GM12878 (cell line): ENCODE results near the gene HAPSTR1. TPM values are rescaled to one million over a fixed set of nuclear protein-coding genes. Genes with fewer than 3 reads are reported as not detected.

ENCODE experiments used
- ATAC-seq: fragments of 200-7000 bp; cut with Tn5 transposase; 3 replicates; pipeline ENCODE4 v1.9.1; 2020; ENCODE audit warnings: mild to moderate bottlenecking, moderate library complexity
- BruUV-seq: library from RNA; stranded (reverse); fragments of 400-500 nt; replicated peaks from 2 replicates; lab custom pipeline; 2021; lab: Mats Ljungman, UMichigan
- CTCF ChIA-PET: fragments of 300-600 bp; sonication (Branson Sonifier 250); formaldehyde crosslinking; extraction: SDS; loops from one replicate; lab custom pipeline; 2021; ENCODE audit warnings: inconsistent platforms; lab: Yijun Ruan, JAX
- POLR2A ChIA-PET: fragments of 350-600 bp; formaldehyde crosslinking; extraction: SDS; loops from one replicate; lab custom pipeline; 2021; ENCODE audit warnings: inconsistent platforms; lab: Charles Lee
- RAD21 ChIA-PET: fragments of 300-600 bp; sonication (Branson Sonifier 250); formaldehyde crosslinking; loops from one replicate; lab custom pipeline; 2023; ENCODE audit warnings: antibody characterized with exemption; ENCODE audit not compliant: unreplicated experiment; lab: Charles Lee
- SMC1A ChIA-PET: fragments of 300-600 bp; sonication (Branson Sonifier 250); formaldehyde crosslinking; loops from one replicate; lab custom pipeline; 2023; ENCODE audit not compliant: unreplicated experiment, uncharacterized antibody; lab: Charles Lee
- DNase-seq: peaks from one replicate; pipeline ENCODE4 v3.0.0-alpha.2; 2011; ENCODE audit warnings: low read depth, low spot score
- FAIRE-seq: peaks from 3 replicates; lab custom pipeline; 2011; peaks lifted over from hg19 to GRCh38; lab: Jason Lieb, UNC
- H2AFZ ChIP-seq: 2 replicates; pipeline ENCODE4 v1.6.0; 2011; ENCODE audit warnings: low read depth, low read length, control low read depth; ENCODE audit not compliant: control insufficient read depth
- H3K27ac ChIP-seq: 2 replicates; pipeline ENCODE4 v1.5.1; 2011; ENCODE audit warnings: control low read depth; ENCODE audit not compliant: control insufficient read depth, insufficient read depth
- H3K27me3 ChIP-seq, 2 experiments: replicated peaks in 1 of 2; 2 replicates each; pipeline versions ENCODE4 v1.6.0 to v1.6.1; 2011; ENCODE audit warnings: low read length in 1 of 2; ENCODE audit not compliant: control insufficient read depth in 2 of 2, insufficient read depth in 2 of 2
- H3K36me3 ChIP-seq, 2 experiments: 2 replicates each; pipeline ENCODE4 v1.5.1; 2011; ENCODE audit warnings: low read length in 1 of 2; ENCODE audit not compliant: control insufficient read depth in 2 of 2, insufficient read depth in 2 of 2
- H3K4me1 ChIP-seq: 2 replicates; pipeline ENCODE4 v1.6.1; 2011; ENCODE audit warnings: mild to moderate bottlenecking, low read length, moderate library complexity, mixed read lengths; ENCODE audit not compliant: control insufficient read depth, insufficient read depth
- H3K4me2 ChIP-seq: 2 replicates; pipeline ENCODE4 v1.6.0; 2011; ENCODE audit warnings: control low read depth; ENCODE audit not compliant: control insufficient read depth, insufficient read depth
- H3K4me3 ChIP-seq: fragments of 200-600 bp; sonication (generic); 2 replicates; pipeline ENCODE4 v1.5.1; 2016
- H3K79me2 ChIP-seq: 2 replicates; pipeline ENCODE4 v1.6.0; 2011; ENCODE audit warnings: low read length; ENCODE audit not compliant: control insufficient read depth, insufficient read depth
- H3K9ac ChIP-seq: 2 replicates; pipeline ENCODE4 v1.8.0; 2011; ENCODE audit warnings: low read length, control low read depth, mixed read lengths; ENCODE audit not compliant: control insufficient read depth, insufficient read depth
- H3K9me3 ChIP-seq: replicated peaks from 3 replicates; pipeline ENCODE4 v1.5.1; 2011; ENCODE audit warnings: mild to moderate bottlenecking, low read length; ENCODE audit not compliant: control insufficient read depth, insufficient read depth
- H4K20me1 ChIP-seq: 2 replicates; pipeline ENCODE4 v1.6.0; 2011; ENCODE audit not compliant: control insufficient read depth, insufficient read depth
- ATF7 ChIP-seq: fragments of 450-650 bp; IDR thresholded peaks from 2 replicates; pipeline ENCODE4 v1.6.1; 2016; ENCODE audit warnings: low read depth, mild to moderate bottlenecking
- GABPA ChIP-seq: IDR thresholded peaks from 2 replicates; pipeline ENCODE4 v1.6.1; 2014; ENCODE audit warnings: antibody characterized with exemption, low read depth, mild to moderate bottlenecking, inconsistent platforms
- NBN ChIP-seq: fragments of 450-650 bp; IDR thresholded peaks from 2 replicates; pipeline ENCODE4 v1.6.1; 2016
- POU2F2 ChIP-seq: IDR thresholded peaks from 3 replicates; pipeline ENCODE4 v1.6.1; 2011; ENCODE audit warnings: low read depth, mild to moderate bottlenecking, low read length, borderline replicate concordance
- RAD21 ChIP-seq: IDR thresholded peaks from 2 replicates; pipeline ENCODE4 v1.6.1; 2011; ENCODE audit warnings: mild to moderate bottlenecking, low read depth, low read length, moderate library complexity; ENCODE audit not compliant: insufficient read depth
- RUNX3 ChIP-seq: IDR thresholded peaks from 2 replicates; pipeline ENCODE4 v1.6.1; 2012; ENCODE audit warnings: low read length, inconsistent platforms
- SIX5 ChIP-seq: IDR thresholded peaks from 2 replicates; pipeline ENCODE4 v1.6.1; 2011; ENCODE audit warnings: mild to moderate bottlenecking, low read depth, low read length, moderate library complexity; ENCODE audit not compliant: severe bottlenecking
- SUZ12 ChIP-seq: fragments of 200-600 bp; sonication (generic); IDR thresholded peaks from one replicate; pipeline ENCODE4 v1.6.1; 2018; ENCODE audit warnings: antibody characterized with exemption, mild to moderate bottlenecking; ENCODE audit not compliant: unreplicated experiment
- WGBS: methylation state at CpG from one replicate; pipeline ENCODE4 v1.1.6; 2016; ENCODE audit warnings: low lambda C conversion rate; ENCODE audit not compliant: insufficient replicate concordance, insufficient coverage; ENCODE audit errors: missing lambda C conversion rate; 5-methylcytosine and 5-hydroxymethylcytosine counted together
- in situ Hi-C: fragments of 300-500 bp; cut with MboI; formaldehyde crosslinking; loops from 9 replicates; pipeline ENCODE4 v1.14.3; 2018; ENCODE audit warnings: mixed read lengths
- intact Hi-C: fragments of 100-400 bp; cut with micrococcal nuclease; formaldehyde crosslinking; loops from one replicate; pipeline ENCODE4 v1.14.2; 2022; ENCODE audit not compliant: unreplicated experiment
- polyA plus RNA-seq, 11 experiments: library from polyadenylated mRNA; depleted of rRNA in 4 of 11; unstranded in 6 of 11; stranded (reverse) in 5 of 11; fragments of >200 nt; fragmentation: Nextera tagmentation in 4 of 11; fragmentation: Illumina TruSeq in 1 of 11; extraction: Ambion mirVana in 4 of 11; extraction: Trizol in 1 of 11; gene quantifications; 1 replicate in 1 of 11; 2 replicates in 10 of 11; pipeline versions ENCODE4 v1.2.1 to v1.2.3, GENCODE V29; 2011 to 2016; ENCODE audit warnings: inconsistent platforms in 2 of 11, missing spikeins in 2 of 11, low read depth in 1 of 11
- total RNA-seq, 4 experiments: library from RNA; depleted of rRNA in 3 of 4; stranded (reverse); fragments of >200 nt in 3 of 4; fragmentation: Illumina TruSeq in 1 of 4; extraction: Trizol in 1 of 4; gene quantifications; 2 replicates each; pipeline versions ENCODE4 v1.2.1 to v1.2.3, GENCODE V29; 2013 to 2021
- TF ChIP-seq, protein P1 (sequence below): IDR thresholded peaks from 2 replicates; pipeline ENCODE4 v1.6.1; 2012; ENCODE audit warnings: improper control_type of control experiment, low read depth, low read length; ENCODE audit not compliant: insufficient replicate concordance

Gene HAPSTR1
- total and polyA plus RNA-seq, 10 of the 15 experiments (the other 5 are each of a cell fraction or from before 2014, with no cell fraction given): 8.7 to 52.5 (median 23.1) TPM

DNA sequence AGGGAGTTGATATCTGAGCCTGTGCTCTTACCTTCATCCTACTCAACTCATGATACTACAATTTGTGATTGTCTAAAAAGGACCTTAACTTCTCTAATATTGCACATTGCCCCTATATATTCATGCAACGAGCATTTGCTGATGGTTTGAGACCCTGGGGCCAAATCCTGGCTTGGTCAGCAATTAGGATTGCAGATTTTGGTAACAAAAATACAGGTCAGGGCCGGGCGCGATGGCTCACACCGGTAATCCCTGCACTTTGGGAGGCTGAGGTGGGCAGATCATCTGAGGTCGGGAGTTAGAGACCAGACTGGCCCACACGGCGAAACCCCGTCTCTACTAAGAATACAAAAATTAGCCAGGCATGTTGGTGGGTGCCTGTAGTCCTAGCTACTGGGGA is 35.4 kb upstream of the HAPSTR1 start:
- ATAC-seq: no peak
- in situ Hi-C loops: no loop called here
- Histone ChIP-seq H3K27me3 (no peaks in the 10 kb centered on the region), H3K4me1 (peaks cover 6% of the 10 kb centered on the region; the same call in 1 of the 2 replicates), H3K4me2 (no peak overlapping the region), H3K9ac (no peak overlapping the region), H3K27ac (no peak overlapping the region), H3K9me3 (no peaks in the 10 kb centered on the region), H3K4me3 (no peak overlapping the region), H4K20me1 (no peaks in the 10 kb centered on the region), H2AFZ (no peak overlapping the region), H3K79me2 (no peaks in the 10 kb centered on the region), H3K36me3 (no peaks in the 10 kb centered on the region)
- SMC1A ChIA-PET: no interaction called here
- POLR2A ChIA-PET: interaction anchor here (0.7 kb wide), 1 partner anchor 273 kb away, joined by 3 read pairs; no protein-coding TSS in a partner anchor
- WGBS: 71% methylated on average over 9 of the region's 9 CpGs
- no TSS peak for BruUV-seq
- RAD21 ChIA-PET: no interaction called here
- no peak for FAIRE-seq
- CTCF ChIA-PET: interaction anchor here (0.6 to 1.9 kb wide), 2 partner anchors 74 to 79 kb away, joined by 3 to 4 read pairs; no protein-coding TSS in a partner anchor
- no peak for TF ChIP-seq SIX5
- no peak for TF ChIP-seq RUNX3
- TF ChIP-seq NBN: no peak
- no peak for TF ChIP-seq ATF7
- no peak for TF ChIP-seq RAD21
- TF ChIP-seq SUZ12: no peak
- TF ChIP-seq, protein P1, sequence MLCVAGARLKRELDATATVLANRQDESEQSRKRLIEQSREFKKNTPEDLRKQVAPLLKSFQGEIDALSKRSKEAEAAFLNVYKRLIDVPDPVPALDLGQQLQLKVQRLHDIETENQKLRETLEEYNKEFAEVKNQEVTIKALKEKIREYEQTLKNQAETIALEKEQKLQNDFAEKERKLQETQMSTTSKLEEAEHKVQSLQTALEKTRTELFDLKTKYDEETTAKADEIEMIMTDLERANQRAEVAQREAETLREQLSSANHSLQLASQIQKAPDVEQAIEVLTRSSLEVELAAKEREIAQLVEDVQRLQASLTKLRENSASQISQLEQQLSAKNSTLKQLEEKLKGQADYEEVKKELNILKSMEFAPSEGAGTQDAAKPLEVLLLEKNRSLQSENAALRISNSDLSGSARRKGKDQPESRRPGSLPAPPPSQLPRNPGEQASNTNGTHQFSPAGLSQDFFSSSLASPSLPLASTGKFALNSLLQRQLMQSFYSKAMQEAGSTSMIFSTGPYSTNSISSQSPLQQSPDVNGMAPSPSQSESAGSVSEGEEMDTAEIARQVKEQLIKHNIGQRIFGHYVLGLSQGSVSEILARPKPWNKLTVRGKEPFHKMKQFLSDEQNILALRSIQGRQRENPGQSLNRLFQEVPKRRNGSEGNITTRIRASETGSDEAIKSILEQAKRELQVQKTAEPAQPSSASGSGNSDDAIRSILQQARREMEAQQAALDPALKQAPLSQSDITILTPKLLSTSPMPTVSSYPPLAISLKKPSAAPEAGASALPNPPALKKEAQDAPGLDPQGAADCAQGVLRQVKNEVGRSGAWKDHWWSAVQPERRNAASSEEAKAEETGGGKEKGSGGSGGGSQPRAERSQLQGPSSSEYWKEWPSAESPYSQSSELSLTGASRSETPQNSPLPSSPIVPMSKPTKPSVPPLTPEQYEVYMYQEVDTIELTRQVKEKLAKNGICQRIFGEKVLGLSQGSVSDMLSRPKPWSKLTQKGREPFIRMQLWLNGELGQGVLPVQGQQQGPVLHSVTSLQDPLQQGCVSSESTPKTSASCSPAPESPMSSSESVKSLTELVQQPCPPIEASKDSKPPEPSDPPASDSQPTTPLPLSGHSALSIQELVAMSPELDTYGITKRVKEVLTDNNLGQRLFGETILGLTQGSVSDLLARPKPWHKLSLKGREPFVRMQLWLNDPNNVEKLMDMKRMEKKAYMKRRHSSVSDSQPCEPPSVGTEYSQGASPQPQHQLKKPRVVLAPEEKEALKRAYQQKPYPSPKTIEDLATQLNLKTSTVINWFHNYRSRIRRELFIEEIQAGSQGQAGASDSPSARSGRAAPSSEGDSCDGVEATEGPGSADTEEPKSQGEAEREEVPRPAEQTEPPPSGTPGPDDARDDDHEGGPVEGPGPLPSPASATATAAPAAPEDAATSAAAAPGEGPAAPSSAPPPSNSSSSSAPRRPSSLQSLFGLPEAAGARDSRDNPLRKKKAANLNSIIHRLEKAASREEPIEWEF: no peak
- no peak for TF ChIP-seq GABPA
- TF ChIP-seq POU2F2: no peak
- intact Hi-C loops: no loop called here
- no peak for DNase-seq
